Cardiac muscle cell (in vitro differentiated cells and primary cell): ENCODE data around the gene ZNF816. TPM values are rescaled to one million over a fixed set of nuclear protein-coding genes. Genes with fewer than 3 reads are reported as not detected.
A peak's percentile ranks its signal among the peaks of the same experiment; 100 is the strongest.

Experiments used
- DNase-seq, 2 donors: peaks; one replicate each; pipeline versions ENCODE4 v3.0.0 to v3.0.0-alpha.2; 2010 to 2017; ENCODE audit warnings: low read depth in 1 of 2, low spot score in 1 of 2
- H3K27ac ChIP-seq: fragments of 200-600 bp; sonication (generic); 2 replicates; pipeline ENCODE4 v1.5.1; 2016
- H3K27me3 ChIP-seq: fragments of 200-600 bp; sonication (generic); 2 replicates; pipeline ENCODE4 v1.6.0; 2016; ENCODE audit warnings: control low read depth
- H3K36me3 ChIP-seq: fragments of 200-600 bp; sonication (generic); 2 replicates; pipeline ENCODE4 v1.5.1; 2016; ENCODE audit warnings: control low read depth
- H3K4me1 ChIP-seq: fragments of 200-600 bp; sonication (generic); 2 replicates; pipeline ENCODE4 v1.8.1; 2017; ENCODE audit warnings: low read depth, mild to moderate bottlenecking, mixed run types
- H3K4me3 ChIP-seq: fragments of 200-600 bp; sonication (generic); 2 replicates; pipeline ENCODE4 v1.5.1; 2016; ENCODE audit warnings: mild to moderate bottlenecking
- H3K9me3 ChIP-seq: fragments of 200-600 bp; sonication (generic); 2 replicates; pipeline ENCODE4 v1.5.1; 2017; ENCODE audit warnings: low read depth, mild to moderate bottlenecking, control low read depth
- CTCF ChIP-seq: IDR thresholded peaks from 2 replicates; pipeline ENCODE4 v1.5.1; 2012; ENCODE audit warnings: low read depth, mild to moderate bottlenecking, low read length
- polyA plus RNA-seq: library from polyadenylated mRNA; unstranded; fragments of >200 nt; fragmentation: Nextera tagmentation; extraction: Ambion mirVana; gene quantifications from 2 replicates; pipeline ENCODE4 v1.2.1, GENCODE V29; 2016
- total RNA-seq: library from RNA; depleted of rRNA; stranded (reverse); fragments of >200 nt; gene quantifications from 2 replicates; pipeline ENCODE4 v1.2.3, GENCODE V29; 2016

ZNF816 gene
- 11.7 TPM in 2 replicates for total RNA-seq
- 7.0 and 8.6 TPM in 2 replicates for polyA plus RNA-seq

GRCh38 chr19:52962394-52963246 is at the start of gene ZNF816:
ZNF816 (minus strand) TSS chr19:52962881; CDS start chr19:52956089, 6,792 bp downstream.
- Histone ChIP-seq H3K9me3 (no peaks in the 10 kb centered on the region), H3K4me3 (peak within 1 kb of the TSS; percentile 62), H3K4me1 (no peaks in the 10 kb centered on the region), H3K27ac (peak within 1 kb of the TSS; percentile 76), H3K27me3 (no peaks in the 10 kb centered on the region), H3K36me3 (no peaks in the 10 kb centered on the region)
- no peak for TF ChIP-seq CTCF
- peak; percentile 97 to 98 for DNase-seq

- no peaks in the 10 kb centered on the region for H3K4me1 ChIP-seq
- no peak overlapping the region for H3K27ac ChIP-seq
- no peak overlapping the region for H3K4me3 ChIP-seq
- no peaks in the 10 kb centered on the region for H3K36me3 ChIP-seq
- no peak for TF ChIP-seq CTCF
- no peaks in the 10 kb centered on the region for H3K27me3 ChIP-seq
- H3K9me3 ChIP-seq = no peaks in the 10 kb centered on the region
- no peak for DNase-seq
Measured at GRCh38 chr19:53012006-53012405, 49.3 kb upstream of the ZNF816 start.

- no peak overlapping the region for H3K4me3 ChIP-seq
- DNase-seq = no peak
- H3K36me3 ChIP-seq = no peaks in the 10 kb centered on the region
- no peak overlapping the region for H3K27ac ChIP-seq
- H3K27me3 ChIP-seq = no peaks in the 10 kb centered on the region
- H3K9me3 ChIP-seq = no peaks in the 10 kb centered on the region
- TF ChIP-seq CTCF = no peak
- H3K4me1 ChIP-seq = no peaks in the 10 kb centered on the region
Measured at GRCh38 chr19:53010494-53010893, 47.8 kb upstream of the ZNF816 start.

GRCh38 chr19:53008061-53008778 is 45.5 kb upstream of the ZNF816 start:
- Histone ChIP-seq H3K27ac (no peak overlapping the region), H3K36me3 (no peaks in the 10 kb centered on the region), H3K9me3 (no peaks in the 10 kb centered on the region), H3K4me1 (no peaks in the 10 kb centered on the region), H3K27me3 (no peaks in the 10 kb centered on the region), H3K4me3 (no peak overlapping the region)
- no peak for TF ChIP-seq CTCF
- no peak for DNase-seq

- Histone ChIP-seq H3K4me1 (no peaks in the 10 kb centered on the region), H3K27me3 (no peaks in the 10 kb centered on the region)
Measured at GRCh38 chr19:53007606-53008005, 44.9 kb upstream of the ZNF816 start.

More at GRCh38 chr19:53007606-53008005, 44.9 kb upstream of the ZNF816 start:
- H3K36me3 ChIP-seq = no peaks in the 10 kb centered on the region
- DNase-seq = no peak
- no peaks in the 10 kb centered on the region for H3K9me3 ChIP-seq
- no peak overlapping the region for H3K4me3 ChIP-seq
- H3K27ac ChIP-seq = no peak overlapping the region
- TF ChIP-seq CTCF = no peak
